Measurements from ENCODE around the gene LMX1A. TPM values are rescaled to one million over a fixed set of nuclear protein-coding genes. Genes with fewer than 3 reads are reported as not detected.

Gene LMX1A
- polyA plus RNA-seq, 3 donors: not detected

- no peak overlapping the region for H2AFZ ChIP-seq (ENCODE audit: insufficient read depth, low read depth, low read length, poor library complexity, severe bottlenecking)
- no peaks in the 10 kb centered on the region for H3K4me1 ChIP-seq (ENCODE audit: control insufficient read depth in 1 of 2, insufficient read depth in 2 of 2, low read length in 2 of 2)
- Mint-ChIP-seq H3K27ac (no peak overlapping the region), H3K27me3 (ENCODE audit: low read depth in 3 of 3) (peaks cover 45 to 77% (median 65%) of the 10 kb centered on the region in 3 donors), H3K4me1 (no peaks in the 10 kb centered on the region), H3K36me3 (no peaks in the 10 kb centered on the region), H3K4me3 (no peak overlapping the region), H3K9me3 (peaks cover 0 to 7% (median 0%) of the 10 kb centered on the region in 7 donors)
- TF ChIP-seq CTCF (IDR thresholded peaks at IDR 0.05): no peak
- peaks cover 54 to 55% of the 10 kb centered on the region in 2 donors for H3K27me3 ChIP-seq (ENCODE audit: control insufficient read depth in 2 of 2, insufficient read depth in 2 of 2, low read length in 2 of 2)
- H3K79me2 ChIP-seq (ENCODE audit: insufficient read depth, low read length): no peaks in the 10 kb centered on the region
- no peaks in the 10 kb centered on the region for H3K9me3 ChIP-seq (replicated peaks in 1 of 2; ENCODE audit: control insufficient read depth in 1 of 2, insufficient read depth in 1 of 2, low read length in 2 of 2)
- 83% methylated on average over 4 of the region's 7 CpGs for WGBS (ENCODE audit: insufficient coverage)
- no peak overlapping the region for H3K9ac ChIP-seq (ENCODE audit: insufficient read depth, low read length, poor library complexity, severe bottlenecking)
- intact Hi-C loops (cut with micrococcal nuclease): no loop called here
- H3K27ac ChIP-seq (ENCODE audit: low read depth in 1 of 2, low read length in 2 of 2): no peak overlapping the region
- no peak overlapping the region for H3K4me3 ChIP-seq (replicated peaks in 1 of 3; ENCODE audit: low read depth in 2 of 3, low read length in 3 of 3)
- H3K4me2 ChIP-seq (replicated peaks; ENCODE audit: extremely low read depth, low read length, poor library complexity, severe bottlenecking): no peak overlapping the region
- no peaks in the 10 kb centered on the region for H4K20me1 ChIP-seq (ENCODE audit: insufficient read depth, low read length)
- DNase-seq: no peak
- H3K36me3 ChIP-seq (replicated peaks in 1 of 2; ENCODE audit: control insufficient read depth in 1 of 2, insufficient read depth in 2 of 2, low read length in 2 of 2): no peaks in the 10 kb centered on the region
These were observed 11.0 kb downstream of the LMX1A start for GRCh38 chr1:165345502-165345901.

- H3K27me3 ChIP-seq (ENCODE audit: control insufficient read depth in 2 of 2, insufficient read depth in 2 of 2, low read length in 2 of 2): peaks cover 46 to 47% of the 10 kb centered on the region in 2 donors
- Mint-ChIP-seq H3K36me3 (no peaks in the 10 kb centered on the region), H3K4me1 (no peaks in the 10 kb centered on the region), H3K4me3 (no peak overlapping the region), H3K27me3 (ENCODE audit: low read depth in 3 of 3) (peaks cover 38 to 73% (median 62%) of the 10 kb centered on the region in 3 donors), H3K9me3 (peaks cover 0 to 11% (median 0%) of the 10 kb centered on the region in 7 donors), H3K27ac (no peak overlapping the region)
- intact Hi-C loops (cut with micrococcal nuclease): no loop called here
- H3K36me3 ChIP-seq (replicated peaks in 1 of 2; ENCODE audit: control insufficient read depth in 1 of 2, insufficient read depth in 2 of 2, low read length in 2 of 2): no peaks in the 10 kb centered on the region
- TF ChIP-seq CTCF (IDR thresholded peaks at IDR 0.05): no peak
- no peak overlapping the region for H2AFZ ChIP-seq (ENCODE audit: insufficient read depth, low read depth, low read length, poor library complexity, severe bottlenecking)
- no peak overlapping the region for H3K4me2 ChIP-seq (replicated peaks; ENCODE audit: extremely low read depth, low read length, poor library complexity, severe bottlenecking)
- no peaks in the 10 kb centered on the region for H4K20me1 ChIP-seq (ENCODE audit: insufficient read depth, low read length)
- H3K9me3 ChIP-seq (replicated peaks in 1 of 2; ENCODE audit: control insufficient read depth in 1 of 2, insufficient read depth in 1 of 2, low read length in 2 of 2): no peaks in the 10 kb centered on the region
- no peak for DNase-seq
- H3K4me1 ChIP-seq (ENCODE audit: control insufficient read depth in 1 of 2, insufficient read depth in 2 of 2, low read length in 2 of 2): no peaks in the 10 kb centered on the region
- H3K79me2 ChIP-seq (ENCODE audit: insufficient read depth, low read length): no peaks in the 10 kb centered on the region
- no peak overlapping the region for H3K4me3 ChIP-seq (replicated peaks in 1 of 3; ENCODE audit: low read depth in 2 of 3, low read length in 3 of 3)
- H3K27ac ChIP-seq (ENCODE audit: low read depth in 1 of 2, low read length in 2 of 2): no peak overlapping the region
- H3K9ac ChIP-seq (ENCODE audit: insufficient read depth, low read length, poor library complexity, severe bottlenecking): no peak overlapping the region
- WGBS (ENCODE audit: insufficient coverage): 52% methylated on average over 3 of the region's 3 CpGs
These were observed 11.8 kb downstream of the LMX1A start for GRCh38 chr1:165344736-165345135.
